ENCODE measurements around the gene GALNT10. TPM values are rescaled to one million over a fixed set of nuclear protein-coding genes. Genes with fewer than 3 reads are reported as not detected.

Gene GALNT10
- total RNA-seq, 1 donor from 2014 or later = 57.6 TPM

DNA sequence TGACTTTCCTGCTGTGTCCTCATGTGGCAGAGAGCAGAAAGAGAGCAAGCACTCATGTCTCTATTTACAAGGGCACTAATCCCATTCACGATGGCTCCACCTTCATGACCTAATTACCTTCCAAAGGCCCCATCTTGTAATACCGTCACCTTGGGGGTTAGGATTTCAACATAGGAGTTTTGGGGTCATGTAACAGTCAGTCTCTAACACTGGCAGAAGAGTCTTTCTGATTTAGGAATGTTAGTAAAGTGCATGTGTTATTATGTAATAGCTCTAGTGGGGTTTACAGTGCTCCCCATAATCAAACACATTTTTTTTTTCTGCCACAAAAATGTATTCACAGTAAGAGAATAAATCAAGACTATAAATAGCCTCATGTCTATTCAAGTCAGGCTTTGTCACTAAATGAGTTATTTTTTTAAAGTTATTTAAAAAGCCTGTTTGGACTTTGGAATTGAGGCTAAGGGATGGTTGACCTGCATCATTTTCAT is 19.1 kb downstream of the GALNT10 start:
- DNase-seq (no peak), ATAC-seq (no peak)
- Histone ChIP-seq H3K4me1 (no peaks in the 10 kb centered on the region), H3K36me3 (peaks cover 9% of the 10 kb centered on the region), H3K27me3 (ENCODE audit: low read depth) (no peaks in the 10 kb centered on the region), H3K27ac (no peak overlapping the region), H3K4me3 (no peak overlapping the region), H3K9me3 (no peaks in the 10 kb centered on the region)
- TF ChIP-seq, protein P1, sequence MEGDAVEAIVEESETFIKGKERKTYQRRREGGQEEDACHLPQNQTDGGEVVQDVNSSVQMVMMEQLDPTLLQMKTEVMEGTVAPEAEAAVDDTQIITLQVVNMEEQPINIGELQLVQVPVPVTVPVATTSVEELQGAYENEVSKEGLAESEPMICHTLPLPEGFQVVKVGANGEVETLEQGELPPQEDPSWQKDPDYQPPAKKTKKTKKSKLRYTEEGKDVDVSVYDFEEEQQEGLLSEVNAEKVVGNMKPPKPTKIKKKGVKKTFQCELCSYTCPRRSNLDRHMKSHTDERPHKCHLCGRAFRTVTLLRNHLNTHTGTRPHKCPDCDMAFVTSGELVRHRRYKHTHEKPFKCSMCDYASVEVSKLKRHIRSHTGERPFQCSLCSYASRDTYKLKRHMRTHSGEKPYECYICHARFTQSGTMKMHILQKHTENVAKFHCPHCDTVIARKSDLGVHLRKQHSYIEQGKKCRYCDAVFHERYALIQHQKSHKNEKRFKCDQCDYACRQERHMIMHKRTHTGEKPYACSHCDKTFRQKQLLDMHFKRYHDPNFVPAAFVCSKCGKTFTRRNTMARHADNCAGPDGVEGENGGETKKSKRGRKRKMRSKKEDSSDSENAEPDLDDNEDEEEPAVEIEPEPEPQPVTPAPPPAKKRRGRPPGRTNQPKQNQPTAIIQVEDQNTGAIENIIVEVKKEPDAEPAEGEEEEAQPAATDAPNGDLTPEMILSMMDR (IDR thresholded peaks at IDR 0.05) = no peak
- intact Hi-C loops (cut with DNase I) = no loop called here

DNA sequence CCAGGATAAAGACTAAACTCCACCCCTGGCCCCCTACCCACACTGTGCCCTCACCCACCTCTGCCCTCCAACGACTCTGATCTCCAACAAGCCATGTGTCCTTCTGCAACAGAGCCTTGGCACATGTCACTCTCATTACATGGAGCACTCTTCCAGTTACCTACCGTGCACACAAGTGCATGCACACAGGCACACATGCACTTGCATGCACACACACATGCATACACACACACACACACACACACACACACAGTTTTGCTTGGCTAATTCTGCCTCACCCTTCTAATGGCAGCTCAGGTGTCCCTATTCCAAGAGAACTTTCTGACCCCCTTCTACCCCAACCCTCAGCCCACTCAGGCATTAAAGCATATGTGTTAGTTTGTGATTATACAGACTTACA is 19.6 kb downstream of the GALNT10 start:
- no peak for ATAC-seq
- DNase-seq = no peak
- no peaks in the 10 kb centered on the region for H3K4me1 ChIP-seq
- intact Hi-C loops (cut with DNase I) = no loop called here
- TF ChIP-seq, protein P1 (IDR thresholded peaks at IDR 0.05) = no peak
- H3K27ac ChIP-seq = no peak overlapping the region
- H3K36me3 ChIP-seq = peaks cover 7% of the 10 kb centered on the region
- H3K27me3 ChIP-seq (ENCODE audit: low read depth) = no peaks in the 10 kb centered on the region
- no peak overlapping the region for H3K4me3 ChIP-seq
- H3K9me3 ChIP-seq = no peaks in the 10 kb centered on the region

DNA sequence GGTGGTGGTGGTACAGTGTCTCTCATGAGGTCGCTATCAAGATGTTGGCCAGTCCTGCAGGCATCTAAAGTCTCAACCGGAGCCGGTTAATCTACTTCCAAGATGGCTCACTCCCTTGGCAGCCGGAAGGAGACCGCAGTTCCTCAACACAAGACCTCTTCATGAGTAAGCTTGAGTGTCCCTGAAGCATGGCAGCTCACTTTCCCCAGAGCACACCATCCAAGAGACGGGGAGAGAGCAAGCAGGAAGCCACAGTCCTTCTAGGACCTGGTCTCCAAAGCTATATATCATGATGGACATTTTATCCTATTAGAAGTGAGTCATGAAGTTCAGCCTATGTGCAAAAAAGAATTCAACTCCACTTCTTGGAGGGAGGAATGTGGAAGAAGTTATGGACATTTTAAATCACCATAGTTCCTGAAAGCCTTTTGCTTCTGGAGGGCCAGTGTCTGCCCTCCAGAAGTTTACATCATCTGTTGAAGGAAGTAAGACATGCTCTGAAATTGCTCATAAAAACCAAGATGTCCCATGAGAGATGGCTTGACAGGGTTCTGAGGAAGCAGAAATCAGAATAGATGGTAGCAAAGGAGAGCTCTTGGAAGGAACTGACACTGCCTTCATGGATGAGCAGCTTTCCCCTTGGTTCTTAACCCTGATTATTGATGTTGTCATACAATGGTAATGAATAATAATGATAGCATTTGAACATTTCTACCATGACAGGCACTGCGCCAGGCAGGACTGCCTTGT is 21.3 kb downstream of the GALNT10 start:
- Histone ChIP-seq H3K4me3 (no peak overlapping the region), H3K9me3 (no peaks in the 10 kb centered on the region), H3K27ac (no peak overlapping the region), H3K27me3 (ENCODE audit: low read depth) (no peaks in the 10 kb centered on the region), H3K36me3 (no peaks in the 10 kb centered on the region), H3K4me1 (no peaks in the 10 kb centered on the region)
- intact Hi-C loops (cut with DNase I) = no loop called here
- DNase-seq = no peak
- no peak for ATAC-seq
- TF ChIP-seq, protein P1 (IDR thresholded peaks at IDR 0.05) = no peak

DNA sequence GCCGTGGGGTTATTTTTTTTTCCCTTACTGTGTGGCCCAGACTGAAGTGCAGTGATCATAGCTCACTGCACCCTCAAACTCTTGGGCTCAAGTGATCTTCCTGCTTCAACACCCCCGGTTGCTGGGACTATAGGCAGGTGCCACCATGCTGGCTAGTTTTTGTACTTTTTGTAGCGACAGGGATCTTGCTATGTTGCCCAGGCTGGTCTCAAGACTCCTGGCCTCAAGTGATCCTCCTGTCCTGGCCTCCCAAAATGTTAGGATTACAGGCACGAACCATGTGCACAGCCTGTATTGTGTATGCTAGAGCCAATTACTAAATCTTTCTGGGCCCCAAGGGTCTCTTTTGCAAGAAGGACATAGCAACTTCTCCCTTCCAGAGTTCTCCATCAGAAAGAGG is 23.1 kb downstream of the GALNT10 start:
- H3K4me1 ChIP-seq = no peaks in the 10 kb centered on the region
- ATAC-seq (no peak), DNase-seq (no peak)
- no peaks in the 10 kb centered on the region for H3K27me3 ChIP-seq (ENCODE audit: low read depth)
- H3K27ac ChIP-seq = no peak overlapping the region
- H3K4me3 ChIP-seq = no peak overlapping the region
- no peaks in the 10 kb centered on the region for H3K9me3 ChIP-seq
- H3K36me3 ChIP-seq = no peaks in the 10 kb centered on the region
- intact Hi-C loops (cut with DNase I) = no loop called here
- TF ChIP-seq, protein P1 (IDR thresholded peaks at IDR 0.05) = no peak

DNA sequence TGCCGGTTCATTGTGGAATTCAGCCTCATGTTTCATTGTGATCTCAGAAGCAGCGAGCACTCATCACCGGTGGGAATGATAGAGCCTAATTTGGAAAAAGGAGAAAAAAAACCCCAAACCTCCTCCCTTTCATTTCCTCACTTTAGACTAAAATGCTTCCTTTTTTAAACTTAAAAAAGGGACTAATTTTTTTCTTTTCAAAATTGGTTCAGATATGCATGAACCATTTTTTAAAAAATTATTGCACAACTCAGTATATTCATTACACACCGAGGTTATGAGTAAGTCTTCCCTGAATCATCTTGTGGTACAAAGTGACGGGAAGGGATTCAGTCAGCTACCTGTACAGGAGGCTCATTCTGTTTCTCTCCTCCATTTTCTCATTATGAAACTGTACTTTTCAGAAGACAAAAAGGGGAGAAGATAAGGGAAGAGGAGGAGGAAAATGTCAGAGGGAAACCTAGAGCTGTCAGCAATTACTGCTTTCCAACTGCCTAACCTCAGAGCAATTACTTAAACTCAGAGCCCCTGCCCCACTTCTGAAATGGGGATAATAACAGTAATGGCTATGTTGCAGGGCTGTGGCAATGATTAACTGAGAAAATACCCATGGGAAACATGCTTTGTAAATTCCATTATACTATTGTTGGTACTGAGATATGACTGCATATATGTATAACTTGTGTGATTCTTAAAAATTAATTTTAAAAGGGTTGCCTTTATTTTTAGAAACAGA is 24.0 kb downstream of the GALNT10 start:
- Histone ChIP-seq H3K27ac (no peak overlapping the region), H3K36me3 (no peaks in the 10 kb centered on the region), H3K4me1 (no peaks in the 10 kb centered on the region), H3K27me3 (ENCODE audit: low read depth) (no peaks in the 10 kb centered on the region), H3K9me3 (no peaks in the 10 kb centered on the region), H3K4me3 (no peak overlapping the region)
- DNase-seq (no peak), ATAC-seq (no peak)
- TF ChIP-seq, protein P1 (IDR thresholded peaks at IDR 0.05) = no peak
- intact Hi-C loops (cut with DNase I) = no loop called here

Measured in lower lobe of right lung (tissue), 2 donors.